ENCODE measurements around the gene OGG1.

OGG1 gene

GRCh38 chr3:9729419-9729818, 20.3 kb upstream of the OGG1 start:
- DNase-seq: no peak

- no peak for DNase-seq
Measured at GRCh38 chr3:9730657-9731205, 19.0 kb upstream of the OGG1 start.

DNA sequence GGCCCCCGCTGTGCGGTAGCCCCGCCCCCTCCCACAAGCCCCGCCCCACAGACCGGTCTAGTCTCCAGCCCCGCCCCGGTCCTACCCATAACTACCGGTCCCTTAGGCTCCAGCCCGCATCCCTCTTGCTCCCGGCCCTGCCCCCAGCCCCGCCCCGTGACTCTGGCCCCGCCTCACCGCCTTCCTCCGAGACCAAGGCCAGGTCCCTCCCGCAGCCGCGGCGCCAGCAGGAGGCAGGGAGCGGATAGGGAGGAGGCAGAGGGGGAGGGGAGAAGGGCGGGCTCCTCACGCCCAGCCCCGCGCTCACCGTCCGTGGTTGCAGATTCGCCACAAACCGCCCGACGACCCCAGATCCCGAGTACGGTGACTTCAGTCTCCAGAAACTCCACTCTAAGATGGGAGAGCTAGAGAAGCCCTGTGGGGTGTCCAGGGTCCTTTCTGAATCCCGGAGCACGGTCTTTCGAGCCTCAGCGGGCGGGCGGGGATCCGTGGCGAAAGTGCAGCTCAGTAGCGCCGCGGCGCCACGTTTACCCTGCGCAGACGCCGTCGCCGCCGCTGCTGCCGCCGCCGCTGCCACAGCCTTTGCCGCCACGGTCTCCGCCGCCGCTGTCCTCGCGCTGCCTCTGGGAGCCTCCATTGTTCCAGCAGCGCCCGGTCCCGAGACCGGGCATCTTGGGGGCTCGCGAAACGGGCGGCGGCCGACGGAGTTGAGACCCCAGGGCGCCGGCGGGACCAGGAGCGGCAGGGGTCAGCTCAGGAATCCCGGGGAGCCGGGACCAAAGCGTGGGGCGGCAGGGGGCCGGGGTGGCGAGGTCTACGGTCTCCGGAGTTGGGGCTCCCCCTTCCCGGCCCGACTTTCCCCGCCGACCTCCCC, 18.3 kb upstream of the OGG1 start, which contains the start of gene BRPF1:
Gene BRPF1, plus strand, starts transcription at position 530 of the 874 bp plus-strand sequence. CDS start 2,406 bp downstream, outside the sequence.
- peak; percentile 99 for DNase-seq

DNA sequence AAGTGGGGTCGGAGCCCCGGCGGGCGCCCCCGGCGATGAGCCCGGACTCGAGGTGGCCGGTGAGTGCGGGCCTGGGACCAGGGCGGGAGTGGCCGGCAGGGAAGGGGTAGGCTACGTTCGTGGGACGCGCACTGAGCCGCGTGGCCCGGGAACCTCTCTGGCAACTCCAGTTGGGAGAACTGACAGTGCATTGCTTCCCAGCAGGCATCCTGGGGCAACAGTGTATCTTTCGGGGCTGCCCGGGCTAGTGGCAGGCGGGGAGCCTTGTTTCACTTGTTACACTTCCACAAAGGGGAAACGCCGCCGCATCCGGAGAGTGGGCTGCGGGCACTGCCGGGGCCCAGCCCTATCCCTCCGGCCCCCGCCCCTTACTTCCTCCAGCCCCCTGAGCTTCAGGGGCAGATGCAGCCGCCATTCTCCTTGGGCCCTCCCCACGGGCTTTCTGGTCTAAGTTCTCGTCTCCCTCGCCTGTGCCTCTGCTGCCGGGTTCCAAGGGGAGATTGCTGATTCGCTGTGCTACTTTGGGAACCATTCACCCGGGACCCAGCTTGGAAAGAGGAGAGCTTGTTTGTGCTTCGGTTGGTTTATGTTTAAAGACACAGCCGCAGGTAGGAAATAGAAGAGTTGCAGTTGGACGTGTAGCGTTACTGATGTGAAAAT, 17.5 kb upstream of the OGG1 start:
- no peak for DNase-seq

DNA sequence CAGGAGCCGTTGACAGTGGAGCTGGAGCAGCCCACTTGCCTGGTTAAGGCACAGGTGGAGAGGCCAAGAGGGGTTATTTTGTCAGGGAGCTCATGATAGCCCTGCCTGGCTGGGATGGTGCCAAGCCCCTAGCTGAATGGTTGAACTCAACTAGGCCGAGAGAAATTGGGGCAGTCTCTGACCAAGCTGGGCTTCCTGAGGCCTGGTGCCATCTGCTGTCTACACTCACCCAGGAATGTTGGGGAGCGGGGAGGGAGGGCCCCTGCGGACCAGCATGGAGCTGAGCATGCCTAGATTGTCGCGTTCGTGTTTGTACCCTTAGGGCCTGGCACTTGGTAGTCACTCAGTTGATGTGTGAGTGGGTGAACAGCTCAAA, 17.0 kb upstream of the OGG1 start:
- no peak for DNase-seq

- DNase-seq: no peak
Measured at GRCh38 chr3:9736831-9737230, 12.9 kb upstream of the OGG1 start.

GRCh38 chr3:9739181-9739580, 10.6 kb upstream of the OGG1 start:
- no peak for DNase-seq

DNA sequence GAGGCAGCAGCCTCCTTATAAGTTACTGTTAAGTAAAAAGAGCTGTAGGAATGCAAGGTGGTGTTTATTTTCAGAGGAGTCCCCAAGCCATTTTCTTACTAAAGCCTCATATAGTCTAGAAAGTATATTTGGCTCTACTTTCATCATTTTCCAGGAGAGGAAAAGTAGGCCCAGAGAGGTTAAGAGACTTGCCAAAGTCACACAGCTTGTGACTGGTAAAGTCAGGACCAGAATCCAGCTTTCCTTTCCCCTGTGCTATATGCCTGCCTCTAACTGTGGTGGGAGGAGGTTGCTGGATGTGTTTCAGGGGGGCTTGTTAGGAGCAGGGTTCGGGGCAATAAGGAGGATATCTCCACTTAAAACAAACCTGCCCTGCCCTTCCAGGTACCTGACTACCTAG, 7.2 kb upstream of the OGG1 start:
- DNase-seq: no peak

- DNase-seq: no peak
Measured at GRCh38 chr3:9743548-9743947, 6.2 kb upstream of the OGG1 start.

GRCh38 chr3:9744162-9744561, 5.6 kb upstream of the OGG1 start:
- DNase-seq: no peak

- no peak for DNase-seq
Measured at GRCh38 chr3:9745521-9745920, 4.2 kb upstream of the OGG1 start.

DNA sequence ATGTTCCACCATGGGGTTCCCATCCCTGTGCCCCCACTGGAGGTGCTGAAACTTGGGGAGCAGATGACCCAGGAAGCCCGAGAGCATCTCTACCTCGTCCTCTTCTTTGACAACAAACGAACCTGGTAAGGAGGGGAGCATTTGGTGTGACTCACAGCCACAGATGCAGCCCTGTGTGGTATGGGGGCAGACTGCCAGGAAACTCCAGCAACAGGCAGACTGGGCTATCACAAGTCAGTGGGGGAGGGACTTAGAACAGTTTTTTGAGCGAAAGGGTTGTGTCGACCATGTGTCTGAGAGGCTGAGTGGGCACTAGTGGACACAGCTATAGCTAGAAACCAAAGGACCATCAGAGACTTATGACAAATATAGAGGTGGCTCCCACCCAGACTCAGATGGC, 3.4 kb upstream of the OGG1 start:
- peak; percentile 80 for DNase-seq

GRCh38 chr3:9747267-9747666, 2.5 kb upstream of the OGG1 start:
- DNase-seq: no peak

DNA sequence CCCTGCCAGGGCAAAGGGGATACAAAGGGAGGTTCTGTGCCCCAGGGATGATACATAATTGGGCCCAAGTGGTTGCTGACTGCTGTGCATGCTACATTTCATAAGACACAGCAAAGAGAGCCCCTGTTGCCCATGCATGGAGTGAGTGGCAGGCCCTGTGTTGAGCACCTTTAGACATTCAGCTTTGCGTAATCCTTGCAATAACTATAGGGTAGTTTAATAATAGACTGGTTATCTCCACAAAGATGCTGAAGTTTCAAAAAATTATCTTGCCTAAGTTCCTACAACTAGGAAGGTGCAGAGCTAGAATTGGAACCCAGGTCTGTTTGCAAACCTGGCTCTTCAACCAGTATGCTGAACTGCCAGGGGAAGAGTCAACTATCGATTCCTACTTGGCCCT, 1.7 kb upstream of the OGG1 start:
- no peak for DNase-seq

DNA sequence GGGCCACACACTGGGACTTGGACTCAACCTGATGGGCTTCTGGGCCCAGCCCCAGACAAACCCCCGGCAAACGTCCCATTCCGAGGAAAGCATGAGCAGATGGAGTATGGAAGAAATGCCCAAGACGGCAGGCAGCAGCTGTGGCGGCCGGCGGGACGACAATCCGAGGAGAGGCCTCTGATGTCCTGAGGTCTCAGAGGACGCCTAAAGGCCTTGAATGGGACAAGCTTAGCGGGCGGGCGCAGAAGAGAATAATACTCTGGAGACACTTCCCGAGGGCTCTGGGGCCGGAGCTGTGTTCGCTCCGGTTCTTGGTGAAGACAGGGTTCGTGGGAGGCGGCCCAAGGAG, 482 bp upstream of the OGG1 start:
- DNase-seq: no peak

- DNase-seq: no peak
Measured at GRCh38 chr3:9750556-9751411, 1.0 kb downstream of the OGG1 start.

- DNase-seq: no peak
Measured at GRCh38 chr3:9754678-9755077, 4.9 kb downstream of the OGG1 start.

- DNase-seq: no peak
Measured at GRCh38 chr3:9757427-9757826, 7.7 kb downstream of the OGG1 start.

DNA sequence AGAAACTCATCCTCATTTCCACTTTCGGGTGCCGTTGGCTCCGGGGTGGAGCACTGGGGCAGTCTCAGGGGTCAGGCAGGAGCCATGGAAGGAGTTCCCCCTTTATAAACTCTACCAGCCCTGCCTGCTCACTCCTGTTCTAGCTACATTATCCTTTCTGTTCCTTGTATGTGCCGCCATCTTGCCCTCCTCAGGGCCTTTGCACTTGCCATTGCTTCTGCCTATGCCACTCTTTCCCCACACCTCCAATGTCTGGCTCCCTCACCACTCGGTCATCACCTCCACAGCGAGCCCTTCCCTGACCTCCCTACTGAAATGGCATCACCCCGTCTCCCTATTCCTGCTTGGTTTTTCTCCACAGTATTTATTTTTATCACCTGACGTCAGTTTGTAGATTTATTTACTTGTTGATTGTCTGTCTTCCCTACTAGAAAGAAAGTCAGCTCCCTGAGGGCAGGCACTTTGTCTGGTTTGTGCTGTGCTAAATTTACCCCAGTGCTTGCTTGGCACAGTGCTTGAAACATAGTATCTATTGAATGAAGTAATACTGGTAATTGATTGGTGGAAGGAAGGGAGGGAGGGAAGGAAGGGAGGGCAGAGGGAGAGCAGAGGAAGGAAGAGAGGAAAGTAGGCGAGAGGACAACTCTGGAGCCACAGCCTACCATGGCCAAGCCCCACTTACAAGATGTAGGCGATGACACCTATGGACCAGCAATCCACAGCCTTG, 11.2 kb downstream of the OGG1 start:
- no peak for DNase-seq

GRCh38 chr3:9761919-9762318, 12.2 kb downstream of the OGG1 start:
- no peak for DNase-seq

GRCh38 chr3:9762871-9763270, 13.1 kb downstream of the OGG1 start:
- no peak for DNase-seq

GRCh38 chr3:9765865-9766264, 16.1 kb downstream of the OGG1 start:
- no peak for DNase-seq

DNA sequence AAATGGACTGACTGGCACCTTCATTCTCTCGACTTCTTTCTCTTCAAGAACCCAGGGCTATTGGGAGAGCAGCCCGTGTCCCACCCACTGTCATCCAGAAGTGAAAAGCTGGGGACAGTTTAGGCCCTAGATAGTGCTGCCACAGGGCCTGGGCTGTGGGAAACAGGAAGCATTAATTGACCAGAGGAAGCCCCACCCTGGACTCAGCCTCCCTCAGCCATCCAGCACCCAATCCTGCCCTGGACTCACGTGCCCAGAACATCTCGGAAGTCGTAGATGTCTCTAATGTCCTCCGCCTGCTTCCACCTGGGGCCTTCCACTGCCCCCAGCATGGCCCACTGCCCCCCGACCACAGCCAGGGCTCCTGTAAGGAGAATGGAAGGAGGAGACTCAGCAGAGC, 17.7 kb downstream of the OGG1 start:
- DNase-seq: no peak
